CD14-positive monocyte (primary cell): ENCODE data around the gene CCDC33. TPM values are rescaled to one million over a fixed set of nuclear protein-coding genes. Genes with fewer than 3 reads are reported as not detected.
A peak's percentile ranks its signal among the peaks of the same experiment; 100 is the strongest.

Experiments
- DNase-seq, 3 donors: peaks; one replicate each; pipeline ENCODE4 v3.0.0-alpha.2; 2011 to 2022
- H2AFZ ChIP-seq: 2 replicates; pipeline ENCODE4 v1.6.0; 2012; ENCODE audit warnings: mild to moderate bottlenecking, low read depth, low read length, inconsistent platforms; ENCODE audit not compliant: insufficient read depth, poor library complexity, severe bottlenecking
- H3K27ac ChIP-seq, 2 donors: 1 replicate in 1 of 2; 2 replicates in 1 of 2; pipeline ENCODE4 v1.5.1; 2012 to 2013; ENCODE audit warnings: low read length in 2 of 2, control low read depth in 1 of 2, inconsistent platforms in 1 of 2, low read depth in 1 of 2, mild to moderate bottlenecking in 1 of 2
- H3K27me3 ChIP-seq, 2 donors: one replicate each; pipeline versions ENCODE4 v1.6.0 to v1.6.1; 2011 to 2013; ENCODE audit warnings: low read length in 2 of 2; ENCODE audit not compliant: control insufficient read depth in 2 of 2, insufficient read depth in 2 of 2
- H3K36me3 ChIP-seq, 2 donors: replicated peaks in 1 of 2; 1 replicate in 1 of 2; 2 replicates in 1 of 2; pipeline versions ENCODE4 v1.5.1 to v1.6.1; 2012 to 2013; ENCODE audit warnings: low read length in 2 of 2, control low read depth in 1 of 2, inconsistent platforms in 1 of 2, mild to moderate bottlenecking in 1 of 2; ENCODE audit not compliant: insufficient read depth in 2 of 2, control insufficient read depth in 1 of 2
- H3K4me1 ChIP-seq, 2 donors: 1 replicate in 1 of 2; 2 replicates in 1 of 2; pipeline versions ENCODE4 v1.5.1 to v1.6.1; 2012 to 2013; ENCODE audit warnings: low read length in 2 of 2, control low read depth in 1 of 2, inconsistent platforms in 1 of 2, mild to moderate bottlenecking in 1 of 2, moderate library complexity in 1 of 2; ENCODE audit not compliant: insufficient read depth in 2 of 2, control insufficient read depth in 1 of 2
- H3K4me2 ChIP-seq: replicated peaks from 2 replicates; pipeline ENCODE3; 2012; ENCODE audit warnings: low read length, moderate library complexity, mild to moderate bottlenecking; ENCODE audit not compliant: poor library complexity, severe bottlenecking; ENCODE audit errors: extremely low read depth
- H3K4me3 ChIP-seq, 3 experiments: fragments of 200-600 bp in 1 of 3; sonication (generic) in 1 of 3; replicated peaks in 1 of 3; 1 replicate in 2 of 3; 2 replicates in 1 of 3; pipeline ENCODE4 v1.5.1; 2011 to 2013; ENCODE audit warnings: low read length in 3 of 3, mild to moderate bottlenecking in 3 of 3, control low read depth in 2 of 3, low read depth in 2 of 3, inconsistent platforms in 1 of 3, moderate library complexity in 1 of 3
- H3K79me2 ChIP-seq: 2 replicates; pipeline ENCODE4 v1.6.0; 2012; ENCODE audit warnings: mild to moderate bottlenecking, control low read depth, inconsistent platforms, low read length, moderate library complexity; ENCODE audit not compliant: insufficient read depth
- H3K9ac ChIP-seq: 2 replicates; pipeline ENCODE4 v1.6.0; 2017; ENCODE audit warnings: low read length, mild to moderate bottlenecking; ENCODE audit not compliant: insufficient read depth, poor library complexity, severe bottlenecking
- H3K9me3 ChIP-seq, 2 donors: replicated peaks in 1 of 2; 1 replicate in 1 of 2; 2 replicates in 1 of 2; pipeline versions ENCODE4 v1.5.1 to v1.6.1; 2012 to 2013; ENCODE audit warnings: low read length in 2 of 2, control low read depth in 1 of 2; ENCODE audit not compliant: control insufficient read depth in 1 of 2, insufficient read depth in 1 of 2
- H4K20me1 ChIP-seq: 2 replicates; pipeline ENCODE4 v1.6.0; 2012; ENCODE audit warnings: mild to moderate bottlenecking, low read length, control low read depth, moderate library complexity; ENCODE audit not compliant: insufficient read depth
- H3K27ac Mint-ChIP-seq, 7 donors: one replicate each; pipeline ENCODE4 v1.8.0; 2020; ENCODE audit warnings: mild to moderate bottlenecking in 7 of 7, mixed read lengths in 7 of 7, moderate library complexity in 6 of 7, inconsistent platforms in 2 of 7
- H3K27me3 Mint-ChIP-seq, 3 donors: one replicate each; pipeline ENCODE4 v1.8.0; 2021 to 2022; ENCODE audit warnings: low read depth in 3 of 3, mild to moderate bottlenecking in 3 of 3, mixed read lengths in 3 of 3, moderate library complexity in 3 of 3, inconsistent platforms in 1 of 3
- H3K36me3 Mint-ChIP-seq, 2 donors: one replicate each; pipeline ENCODE4 v1.8.0; 2020; ENCODE audit warnings: mixed read lengths in 2 of 2, inconsistent platforms in 1 of 2, mild to moderate bottlenecking in 1 of 2
- H3K4me1 Mint-ChIP-seq: one replicate; pipeline ENCODE4 v1.8.0; 2020; ENCODE audit warnings: mild to moderate bottlenecking, mixed read lengths
- H3K4me3 Mint-ChIP-seq, 2 donors: one replicate each; pipeline ENCODE4 v1.8.0; 2020; ENCODE audit warnings: mild to moderate bottlenecking in 2 of 2, mixed read lengths in 2 of 2, moderate library complexity in 1 of 2
- H3K9me3 Mint-ChIP-seq, 7 donors: one replicate each; pipeline ENCODE4 v1.8.0; 2020 to 2022; ENCODE audit warnings: mixed read lengths in 7 of 7, mild to moderate bottlenecking in 6 of 7, moderate library complexity in 6 of 7, inconsistent platforms in 2 of 7
- CTCF ChIP-seq: fragments of 200-600 bp; IDR thresholded peaks from one replicate; pipeline ENCODE4 v1.8.0; 2022; ENCODE audit warnings: antibody characterized with exemption, mild to moderate bottlenecking
- WGBS: methylation state at CpG from one replicate; pipeline ENCODE4 v1.1.5; 2013; ENCODE audit warnings: missing lambda C conversion rate; ENCODE audit not compliant: insufficient coverage; 5-methylcytosine and 5-hydroxymethylcytosine counted together
- intact Hi-C, 2 donors: fragments of 100-400 bp; cut with micrococcal nuclease; formaldehyde crosslinking; loops; one replicate each; pipeline versions ENCODE4 v1.15.0 to v1.15.1; 2023
- polyA plus RNA-seq, 3 donors: library from polyadenylated mRNA; depleted of rRNA in 1 of 3; unstranded in 2 of 3; stranded (reverse) in 1 of 3; fragments of 300-500 nt in 2 of 3; fragments of >200 nt in 1 of 3; fragmentation: Illumina TruSeq in 2 of 3; gene quantifications; 1 replicate in 2 of 3; 2 replicates in 1 of 3; pipeline ENCODE4 v1.2.3, GENCODE V29; 2012 to 2021

CCDC33 gene
- polyA plus RNA-seq, 3 donors: not detected

GRCh38 chr15:74349241-74349778 lies 113.2 kb downstream of the CCDC33 start:
- intact Hi-C loops: no loop called here
- WGBS: 100% methylated on average over 1 of the region's 3 CpGs
- Mint-ChIP-seq H3K4me1 (no peaks in the 10 kb centered on the region), H3K27ac (peak overlapping the region in 1 of 7 donors; percentile 3), H3K36me3 (no peaks in the 10 kb centered on the region), H3K4me3 (no peak overlapping the region), H3K9me3 (peaks cover under 1 to 8% (median 3%) of the 10 kb centered on the region in 7 donors), H3K27me3 (peaks cover 8 to 20% (median 13%) of the 10 kb centered on the region in 3 donors)
- no peaks in the 10 kb centered on the region for H3K4me1 ChIP-seq
- H3K27ac ChIP-seq: no peak overlapping the region
- H3K36me3 ChIP-seq: no peaks in the 10 kb centered on the region
- DNase-seq: no peak
- H3K4me2 ChIP-seq: no peak overlapping the region
- no peaks in the 10 kb centered on the region for H3K27me3 ChIP-seq
- H3K4me3 ChIP-seq: no peak overlapping the region
- no peak overlapping the region for H3K9ac ChIP-seq
- no peaks in the 10 kb centered on the region for H4K20me1 ChIP-seq
- H2AFZ ChIP-seq: no peak overlapping the region
- no peaks in the 10 kb centered on the region for H3K79me2 ChIP-seq
- TF ChIP-seq CTCF: no peak
- H3K9me3 ChIP-seq: peaks cover 3 to 6% of the 10 kb centered on the region in 2 donors

GRCh38 chr15:74350295-74351275 lies 114.5 kb downstream of the CCDC33 start:
- H3K9me3 Mint-ChIP-seq: peaks cover 6 to 14% (median 8%) of the 10 kb centered on the region in 7 donors
- no peaks in the 10 kb centered on the region for H3K4me1 ChIP-seq
- no peak overlapping the region for H3K27ac ChIP-seq
- TF ChIP-seq CTCF: no peak
- no peaks in the 10 kb centered on the region for H3K27me3 ChIP-seq
- H3K4me3 Mint-ChIP-seq: no peak overlapping the region
- H3K36me3 Mint-ChIP-seq: no peaks in the 10 kb centered on the region
- no peak for DNase-seq
- intact Hi-C loops: no loop called here
- no peak overlapping the region for H2AFZ ChIP-seq
- no peak overlapping the region for H3K4me3 ChIP-seq
- no peaks in the 10 kb centered on the region for H3K79me2 ChIP-seq
- H3K4me1 Mint-ChIP-seq: no peaks in the 10 kb centered on the region
- 86% methylated on average over 9 of the region's 14 CpGs for WGBS
- H3K27me3 Mint-ChIP-seq: peaks cover 11 to 28% (median 20%) of the 10 kb centered on the region in 3 donors
- H3K9ac ChIP-seq: no peak overlapping the region
- H3K9me3 ChIP-seq: peaks cover 5 to 6% of the 10 kb centered on the region in 2 donors
- H4K20me1 ChIP-seq: no peaks in the 10 kb centered on the region
- H3K36me3 ChIP-seq: no peaks in the 10 kb centered on the region
- H3K4me2 ChIP-seq: no peak overlapping the region
- H3K27ac Mint-ChIP-seq: no peak overlapping the region
